Suprapubic skin (tissue), 4 donors: ENCODE data around the gene CLDN14. TPM values are rescaled to one million over a fixed set of nuclear protein-coding genes. Genes with fewer than 3 reads are reported as not detected.

ENCODE experiments used
- DNase-seq, 2 donors: peaks; one replicate each; pipeline ENCODE4 v3.0.0-alpha.2; 2019; ENCODE audit warnings: low spot score in 2 of 2
- H3K27ac ChIP-seq: fragments of 200-600 bp; sonication (generic); one replicate; pipeline ENCODE4 v1.5.1; 2019
- H3K27me3 ChIP-seq: fragments of 200-600 bp; sonication (generic); one replicate; pipeline ENCODE4 v1.5.1; 2019
- H3K36me3 ChIP-seq: fragments of 200-600 bp; sonication (generic); one replicate; pipeline ENCODE4 v1.5.1; 2019
- H3K4me1 ChIP-seq: fragments of 200-600 bp; sonication (generic); one replicate; pipeline ENCODE4 v1.5.1; 2019
- H3K4me3 ChIP-seq: fragments of 200-600 bp; sonication (generic); one replicate; pipeline ENCODE4 v1.5.1; 2019; ENCODE audit warnings: mild to moderate bottlenecking
- H3K9me3 ChIP-seq: fragments of 200-600 bp; sonication (generic); one replicate; pipeline ENCODE4 v1.5.1; 2019
- CTCF ChIP-seq, 2 donors: fragments of 200-600 bp in 1 of 2; fragments of 450-650 bp in 1 of 2; sonication (generic) in 1 of 2; IDR thresholded peaks; one replicate each; pipeline ENCODE4 v1.5.1; 2016 to 2019; ENCODE audit warnings: antibody characterized with exemption in 2 of 2, mild to moderate bottlenecking in 1 of 2, moderate library complexity in 1 of 2
- EP300 ChIP-seq: sonication (generic); formaldehyde crosslinking; IDR thresholded peaks from one replicate; pipeline ENCODE4 v1.6.1; 2017; ENCODE audit warnings: antibody characterized with exemption
- POLR2A ChIP-seq, 2 donors: fragments of 450-650 bp; IDR thresholded peaks; one replicate each; pipeline ENCODE4 v1.6.1; 2017; ENCODE audit warnings: antibody characterized with exemption in 2 of 2, mild to moderate bottlenecking in 2 of 2, moderate library complexity in 2 of 2
- POLR2AphosphoS5 ChIP-seq, 3 donors: sonication (generic); formaldehyde crosslinking; IDR thresholded peaks; one replicate each; pipeline ENCODE4 v1.6.1; 2017; ENCODE audit warnings: antibody characterized with exemption in 3 of 3
- WGBS: methylation state at CpG from one replicate; pipeline ENCODE4 v1.1.5; 2018; 5-methylcytosine and 5-hydroxymethylcytosine counted together
- total RNA-seq, 4 donors: library from RNA; depleted of rRNA; stranded (reverse); fragments of >200 nt; gene quantifications; one replicate each; pipeline ENCODE4 v1.1.0, GENCODE V29; 2016

CLDN14 gene
- total RNA-seq, 4 donors from 2014 or later: 0.42 to 0.62 TPM; not detected in 2

DNA sequence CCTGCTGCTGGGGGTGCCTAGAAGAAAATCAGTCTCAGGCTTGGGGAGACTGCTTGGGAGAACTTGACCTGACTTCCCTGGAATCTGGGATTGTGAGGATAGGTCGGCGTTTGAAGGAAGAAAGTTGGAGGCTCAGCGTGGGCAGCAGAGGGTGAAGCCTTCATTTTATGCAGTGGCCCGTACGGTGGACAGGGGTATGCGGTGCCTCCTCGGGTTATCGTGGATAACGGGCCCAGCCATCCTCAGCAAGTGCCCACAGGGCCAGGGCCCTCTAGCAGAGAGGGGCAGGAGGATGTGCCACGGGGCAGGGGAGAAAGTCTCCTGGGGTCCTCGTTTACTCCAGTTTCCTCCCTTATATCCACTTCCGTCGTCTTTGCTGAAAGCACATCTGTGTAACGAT lies 60.7 kb downstream of the CLDN14 start:
- no peak for DNase-seq
- 89% methylated on average over 14 of the region's 14 CpGs for WGBS
- H3K9me3 ChIP-seq: no peaks in the 10 kb centered on the region

GRCh38 chr21:36415375-36415774 lies 64.5 kb downstream of the CLDN14 start:
- 98% methylated on average over 6 of the region's 6 CpGs for WGBS
- H3K27me3 ChIP-seq: no peaks in the 10 kb centered on the region
- DNase-seq: no peak
- no peak overlapping the region for H3K4me3 ChIP-seq
- H3K4me1 ChIP-seq: peaks cover 6% of the 10 kb centered on the region
- TF ChIP-seq CTCF (IDR thresholded peaks at IDR 0.05) (no peak), POLR2AphosphoS5 (IDR thresholded peaks at IDR 0.05) (no peak), POLR2A (IDR thresholded peaks at IDR 0.05) (no peak), EP300 (no peak)
- H3K27ac ChIP-seq: no peak overlapping the region
- no peaks in the 10 kb centered on the region for H3K9me3 ChIP-seq
- H3K36me3 ChIP-seq: peaks cover 47% of the 10 kb centered on the region

More for the DNA sequence above, 60.7 kb downstream of the CLDN14 start:
- no peaks in the 10 kb centered on the region for H3K27me3 ChIP-seq
- H3K27ac ChIP-seq: no peak overlapping the region
- no peak for TF ChIP-seq EP300
- H3K4me3 ChIP-seq: no peak overlapping the region
- H3K4me1 ChIP-seq: peaks cover 6% of the 10 kb centered on the region
- peaks cover 21% of the 10 kb centered on the region for H3K36me3 ChIP-seq

DNA sequence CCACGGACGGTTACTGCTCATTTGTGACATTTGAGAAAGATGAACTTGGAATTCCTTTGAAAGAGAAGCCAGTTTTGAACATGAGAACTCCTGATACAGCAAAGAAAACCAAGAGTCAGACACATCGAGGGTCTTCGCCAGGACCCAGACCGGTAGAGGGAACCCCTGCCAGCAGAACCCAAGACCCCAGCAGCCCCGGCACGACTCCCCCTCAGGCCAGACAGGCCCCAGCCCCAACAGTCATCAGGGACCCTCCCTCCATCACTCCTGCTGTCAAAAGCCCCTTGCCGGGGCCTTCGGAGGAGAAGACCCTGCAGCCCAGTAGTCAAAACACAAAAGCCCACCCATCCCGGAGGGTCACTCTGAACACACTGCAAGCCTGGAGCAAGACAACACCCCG lies 67.0 kb downstream of the CLDN14 start:
- no peak overlapping the region for H3K4me3 ChIP-seq
- no peaks in the 10 kb centered on the region for H3K9me3 ChIP-seq
- peaks cover 43% of the 10 kb centered on the region for H3K36me3 ChIP-seq
- no peak for DNase-seq
- H3K4me1 ChIP-seq: no peaks in the 10 kb centered on the region
- TF ChIP-seq POLR2AphosphoS5 (IDR thresholded peaks at IDR 0.05) (no peak), CTCF (IDR thresholded peaks at IDR 0.05) (no peak), EP300 (no peak), POLR2A (IDR thresholded peaks at IDR 0.05) (no peak)
- no peaks in the 10 kb centered on the region for H3K27me3 ChIP-seq
- WGBS: 79% methylated on average over 11 of the region's 11 CpGs
- H3K27ac ChIP-seq: no peak overlapping the region

GRCh38 chr21:36411301-36411700 lies 68.6 kb downstream of the CLDN14 start:
- WGBS: 96% methylated on average over 10 of the region's 10 CpGs
- no peak for DNase-seq
- Histone ChIP-seq H3K4me3 (no peak overlapping the region), H3K27ac (no peak overlapping the region), H3K36me3 (peaks cover 36% of the 10 kb centered on the region), H3K4me1 (no peaks in the 10 kb centered on the region), H3K9me3 (no peaks in the 10 kb centered on the region), H3K27me3 (no peaks in the 10 kb centered on the region)
- TF ChIP-seq CTCF (IDR thresholded peaks at IDR 0.05) (no peak), EP300 (no peak), POLR2AphosphoS5 (IDR thresholded peaks at IDR 0.05) (no peak), POLR2A (IDR thresholded peaks at IDR 0.05) (no peak)

Other genes starting within 250 kb of the CLDN14 start
- 10 to 100 TPM; 47.2 to 61.2 (median 47.7) TPM for gene MORC3, start 159.9 kb downstream of the CLDN14 start, total RNA-seq
- 1 to 10 TPM; 1.2 to 3.9 (median 2.6) TPM for gene CHAF1B, start 94.7 kb downstream of the CLDN14 start, total RNA-seq
- 1 to 10 TPM in 1 of 4 donors, not detected in 3; 1.2 TPM for gene SIM2, start 219.0 kb upstream of the CLDN14 start, total RNA-seq